ENCODE data around the gene RNF113B.

- no peak for TF ChIP-seq CTCF (IDR thresholded peaks at IDR 0.05; ENCODE audit: poor library complexity)
- no peak for TF ChIP-seq EZH2phosphoT487 (IDR thresholded peaks at IDR 0.05; ENCODE audit: low read depth, severe bottlenecking, unreplicated experiment)
These were observed 47.9 kb downstream of the RNF113B start for GRCh38 chr13:98129059-98129746.
